Left hindlimb (tissue), 1 donor: Measurements from ENCODE around the gene CCDC83.
"Not testable (repeated sequence)": the region's sequence is repeated elsewhere in the genome, so short reads cannot be mapped to it uniquely, and the experiment has no call there.

Experiments
- DNase-seq: peaks from one replicate; pipeline ENCODE4 v3.0.0-alpha.2; 2018

The CCDC83 gene

GRCh38 chr11:85840932-85841331 is 14.3 kb upstream of the CCDC83 start:
- DNase-seq = not testable (repeated sequence)

GRCh38 chr11:85843929-85844328 is 11.3 kb upstream of the CCDC83 start:
- no peak for DNase-seq

GRCh38 chr11:85844439-85845123 is 10.6 kb upstream of the CCDC83 start:
- DNase-seq = no peak

- DNase-seq = no peak
Measured at GRCh38 chr11:85845124-85845631, 10.0 kb upstream of the CCDC83 start.

- DNase-seq = no peak
Measured at GRCh38 chr11:85847436-85847835, 7.7 kb upstream of the CCDC83 start.

- no peak for DNase-seq
Measured at GRCh38 chr11:85848006-85848405, 7.2 kb upstream of the CCDC83 start.

GRCh38 chr11:85848556-85848955 is 6.6 kb upstream of the CCDC83 start:
- DNase-seq = no peak

GRCh38 chr11:85852754-85853153 is 2.4 kb upstream of the CCDC83 start:
- not testable (repeated sequence) for DNase-seq

GRCh38 chr11:85853541-85853940 is 1.6 kb upstream of the CCDC83 start:
- DNase-seq = not testable (repeated sequence)

- DNase-seq = no peak
Measured at GRCh38 chr11:85854212-85854556, 999 bp upstream of the CCDC83 start.

- peak; percentile 97 for DNase-seq
Measured at GRCh38 chr11:85854557-85855340, 434 bp upstream of the CCDC83 start.

- no peak for DNase-seq
Measured at GRCh38 chr11:85857098-85857497, 1.9 kb downstream of the CCDC83 start.

GRCh38 chr11:85859541-85859940 is 4.4 kb downstream of the CCDC83 start:
- not testable (repeated sequence) for DNase-seq

GRCh38 chr11:85863855-85864254 is 8.7 kb downstream of the CCDC83 start:
- DNase-seq = no peak

- DNase-seq = no peak
Measured at GRCh38 chr11:85866137-85866827, 11.1 kb downstream of the CCDC83 start.

GRCh38 chr11:85867751-85868150 is 12.6 kb downstream of the CCDC83 start:
- no peak for DNase-seq

GRCh38 chr11:85869781-85870180 is 14.6 kb downstream of the CCDC83 start:
- DNase-seq = no peak

- DNase-seq = no peak
Measured at GRCh38 chr11:85874265-85874664, 19.1 kb downstream of the CCDC83 start.

- no peak for DNase-seq
Measured at GRCh38 chr11:85875505-85875904, 20.3 kb downstream of the CCDC83 start.

GRCh38 chr11:85884581-85885021 is 29.4 kb downstream of the CCDC83 start:
- DNase-seq = no peak

GRCh38 chr11:85886089-85887056 is 31.2 kb downstream of the CCDC83 start:
- no peak for DNase-seq

GRCh38 chr11:85889108-85889507 is 33.9 kb downstream of the CCDC83 start:
- no peak for DNase-seq
